DOHH2 (cell line): Measurements from ENCODE around the gene LRRC23.

Experiments used
- H3F3A ChIP-seq: fragments of 200-600 bp; sonication (generic), shearing (Covaris generic); 2 replicates; pipeline ENCODE4 v1.6.0; 2016; ENCODE audit warnings: antibody characterized with exemption, mild to moderate bottlenecking; ENCODE audit not compliant: control insufficient read depth, insufficient read depth
- H3K27ac ChIP-seq: fragments of 200-600 bp; sonication (generic); 2 replicates; pipeline ENCODE4 v1.5.1; 2014; ENCODE audit warnings: low read depth, mild to moderate bottlenecking, low read length, moderate library complexity
- H3K27me3 ChIP-seq: fragments of 200-600 bp; sonication (generic); 2 replicates; pipeline ENCODE4 v1.6.1; 2014; ENCODE audit warnings: mild to moderate bottlenecking, low read length, mixed read lengths; ENCODE audit not compliant: control insufficient read depth
- H3K36me3 ChIP-seq: fragments of 200-600 bp; sonication (generic); 2 replicates; pipeline ENCODE4 v1.6.1; 2014; ENCODE audit warnings: mild to moderate bottlenecking, low read length, moderate library complexity, mixed read lengths; ENCODE audit not compliant: control insufficient read depth
- H3K4me1 ChIP-seq: fragments of 200-600 bp; sonication (generic); 2 replicates; pipeline ENCODE4 v1.6.1; 2014; ENCODE audit warnings: mild to moderate bottlenecking, low read length, mixed read lengths; ENCODE audit not compliant: control insufficient read depth
- H3K4me2 ChIP-seq: fragments of 200-600 bp; sonication (generic); 2 replicates; pipeline ENCODE4 v1.6.0; 2014; ENCODE audit warnings: mild to moderate bottlenecking, low read length, moderate library complexity
- H3K4me3 ChIP-seq: fragments of 200-600 bp; sonication (generic); 2 replicates; pipeline ENCODE4 v1.5.1; 2014; ENCODE audit warnings: mild to moderate bottlenecking, low read length, mixed read lengths
- H3K79me2 ChIP-seq: fragments of 200-600 bp; sonication (generic); 2 replicates; pipeline ENCODE4 v1.6.1; 2014; ENCODE audit warnings: mild to moderate bottlenecking, low read length, mixed read lengths; ENCODE audit not compliant: control insufficient read depth
- H3K9me2 ChIP-seq: fragments of 200-600 bp; sonication (generic); replicated peaks from 2 replicates; pipeline ENCODE4 v1.6.1; 2014; ENCODE audit warnings: mild to moderate bottlenecking, low read length, mixed read lengths; ENCODE audit not compliant: control insufficient read depth
- H3K9me3 ChIP-seq: fragments of 200-600 bp; sonication (generic); 2 replicates; pipeline ENCODE4 v1.6.1; 2014; ENCODE audit warnings: antibody characterized with exemption, low read length, mixed read lengths; ENCODE audit not compliant: control insufficient read depth, insufficient read depth
- H4K20me1 ChIP-seq: fragments of 200-600 bp; sonication (generic); 2 replicates; pipeline ENCODE4 v1.6.0; 2014; ENCODE audit warnings: low read depth, mild to moderate bottlenecking, antibody characterized with exemption, low read length, moderate library complexity; ENCODE audit not compliant: control insufficient read depth, insufficient read depth
- EZH2phosphoT487 ChIP-seq: fragments of 200-600 bp; sonication (generic); IDR thresholded peaks from 2 replicates; pipeline ENCODE4 v1.6.1; 2017; ENCODE audit warnings: borderline replicate concordance, mild to moderate bottlenecking, antibody characterized with exemption, low read length, moderate library complexity, mixed read lengths
- TF ChIP-seq, protein P1 (sequence below): fragments of 200-600 bp; sonication (generic); IDR thresholded peaks from one replicate; pipeline ENCODE4 v1.5.1; 2014; ENCODE audit warnings: antibody characterized with exemption, mild to moderate bottlenecking, low read depth, low read length; ENCODE audit not compliant: poor library complexity, severe bottlenecking

LRRC23 gene

DNA sequence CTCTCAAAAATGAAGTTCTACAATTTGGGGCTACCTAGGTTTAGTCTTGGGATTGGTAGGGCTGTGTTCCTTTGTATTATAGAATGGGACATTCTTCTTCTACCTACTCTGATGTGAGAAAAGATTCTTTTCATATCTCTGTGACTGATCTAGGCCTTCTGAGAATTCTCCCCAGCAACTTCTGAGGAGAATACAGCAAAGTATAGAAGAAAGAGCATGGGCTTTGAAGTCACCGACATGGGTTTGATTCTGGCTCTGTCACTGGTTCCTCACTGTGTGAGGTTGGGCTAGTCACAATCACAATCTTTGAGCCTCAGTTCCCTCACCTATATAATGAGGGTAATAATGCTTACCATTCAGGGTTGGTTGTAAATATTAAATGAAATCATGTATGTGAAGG is 28.1 kb downstream of the LRRC23 start:
- peaks cover 14% of the 10 kb centered on the region for H3K79me2 ChIP-seq

DNA sequence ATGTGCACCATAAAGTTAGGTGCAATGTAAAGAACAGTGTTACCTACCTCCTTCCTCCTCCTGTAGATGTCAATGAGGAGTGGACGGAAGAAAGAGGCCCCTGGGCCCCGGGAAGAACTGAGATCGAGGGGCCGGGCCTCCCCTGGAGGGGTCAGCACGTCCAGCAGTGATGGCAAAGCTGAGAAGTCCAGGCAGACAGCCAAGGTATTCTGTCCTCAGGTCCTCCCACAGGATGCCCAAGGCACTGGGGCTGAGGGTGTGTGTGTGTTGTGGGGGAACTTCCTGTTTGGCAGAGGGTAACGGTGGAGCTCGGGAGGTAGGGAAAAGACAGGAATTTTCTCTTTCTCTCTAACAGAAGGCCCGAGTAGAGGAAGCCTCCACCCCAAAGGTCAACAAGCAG is 29.5 kb downstream of the LRRC23 start:
- Histone ChIP-seq H3K79me2 (peaks cover 14% of the 10 kb centered on the region), H3K36me3 (peaks cover 2% of the 10 kb centered on the region), H3K9me3 (no peaks in the 10 kb centered on the region), H3K4me3 (no peak overlapping the region), H3K4me2 (no peak overlapping the region), H3K27ac (no peak overlapping the region), H3K27me3 (peaks cover 12% of the 10 kb centered on the region), H3K9me2 (no peaks in the 10 kb centered on the region), H4K20me1 (no peaks in the 10 kb centered on the region), H3F3A (peaks cover 5% of the 10 kb centered on the region; the same call in 1 of the 2 replicates), H3K4me1 (peaks cover 18% of the 10 kb centered on the region)
- TF ChIP-seq EZH2phosphoT487, result no peak
- TF ChIP-seq, protein P1, sequence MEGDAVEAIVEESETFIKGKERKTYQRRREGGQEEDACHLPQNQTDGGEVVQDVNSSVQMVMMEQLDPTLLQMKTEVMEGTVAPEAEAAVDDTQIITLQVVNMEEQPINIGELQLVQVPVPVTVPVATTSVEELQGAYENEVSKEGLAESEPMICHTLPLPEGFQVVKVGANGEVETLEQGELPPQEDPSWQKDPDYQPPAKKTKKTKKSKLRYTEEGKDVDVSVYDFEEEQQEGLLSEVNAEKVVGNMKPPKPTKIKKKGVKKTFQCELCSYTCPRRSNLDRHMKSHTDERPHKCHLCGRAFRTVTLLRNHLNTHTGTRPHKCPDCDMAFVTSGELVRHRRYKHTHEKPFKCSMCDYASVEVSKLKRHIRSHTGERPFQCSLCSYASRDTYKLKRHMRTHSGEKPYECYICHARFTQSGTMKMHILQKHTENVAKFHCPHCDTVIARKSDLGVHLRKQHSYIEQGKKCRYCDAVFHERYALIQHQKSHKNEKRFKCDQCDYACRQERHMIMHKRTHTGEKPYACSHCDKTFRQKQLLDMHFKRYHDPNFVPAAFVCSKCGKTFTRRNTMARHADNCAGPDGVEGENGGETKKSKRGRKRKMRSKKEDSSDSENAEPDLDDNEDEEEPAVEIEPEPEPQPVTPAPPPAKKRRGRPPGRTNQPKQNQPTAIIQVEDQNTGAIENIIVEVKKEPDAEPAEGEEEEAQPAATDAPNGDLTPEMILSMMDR, result no peak

More for the DNA sequence above, 28.1 kb downstream of the LRRC23 start:
- Histone ChIP-seq H3F3A (peaks cover 5% of the 10 kb centered on the region; the same call in 1 of the 2 replicates), H3K27me3 (peaks cover 20% of the 10 kb centered on the region), H4K20me1 (no peaks in the 10 kb centered on the region), H3K4me2 (no peak overlapping the region), H3K4me3 (no peak overlapping the region), H3K9me3 (no peaks in the 10 kb centered on the region), H3K27ac (no peak overlapping the region), H3K4me1 (peaks cover 12% of the 10 kb centered on the region), H3K9me2 (no peaks in the 10 kb centered on the region), H3K36me3 (peaks cover 2% of the 10 kb centered on the region)
- TF ChIP-seq, protein P1, result no peak
- TF ChIP-seq EZH2phosphoT487, result no peak

DNA sequence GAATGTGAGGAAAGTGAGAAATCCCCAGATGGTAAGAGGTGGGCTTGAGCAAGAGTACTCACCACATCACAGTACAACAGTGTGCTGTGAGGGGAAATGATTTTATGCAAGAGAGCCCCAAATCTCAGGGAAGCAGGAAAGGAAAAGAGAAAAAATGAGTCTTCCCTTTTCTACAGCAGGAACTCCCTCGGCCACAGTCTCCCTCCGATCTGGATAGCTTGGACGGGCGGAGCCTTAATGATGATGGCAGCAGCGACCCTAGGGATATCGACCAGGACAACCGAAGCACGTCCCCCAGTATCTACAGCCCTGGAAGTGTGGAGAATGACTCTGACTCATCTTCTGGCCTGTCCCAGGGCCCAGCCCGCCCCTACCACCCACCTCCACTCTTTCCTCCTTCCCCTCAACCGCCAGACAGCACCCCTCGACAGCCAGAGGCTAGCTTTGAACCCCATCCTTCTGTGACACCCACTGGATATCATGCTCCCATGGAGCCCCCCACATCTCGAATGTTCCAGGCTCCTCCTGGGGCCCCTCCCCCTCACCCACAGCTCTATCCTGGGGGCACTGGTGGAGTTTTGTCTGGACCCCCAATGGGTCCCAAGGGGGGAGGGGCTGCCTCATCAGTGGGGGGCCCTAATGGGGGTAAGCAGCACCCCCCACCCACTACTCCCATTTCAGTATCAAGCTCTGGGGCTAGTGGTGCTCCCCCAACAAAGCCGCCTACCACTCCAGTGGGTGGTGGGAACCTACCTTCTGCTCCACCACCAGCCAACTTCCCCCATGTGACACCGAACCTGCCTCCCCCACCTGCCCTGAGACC is 31.0 kb downstream of the LRRC23 start:
- Histone ChIP-seq H3K4me1 (peaks cover 18% of the 10 kb centered on the region), H3K9me2 (no peaks in the 10 kb centered on the region), H3K27me3 (no peaks in the 10 kb centered on the region), H3K4me2 (peak overlapping the region; percentile 96), H3K4me3 (peak overlapping the region; percentile 88), H4K20me1 (no peaks in the 10 kb centered on the region), H3K36me3 (peaks cover 2% of the 10 kb centered on the region), H3K79me2 (peaks cover 14% of the 10 kb centered on the region), H3F3A (peaks cover 5% of the 10 kb centered on the region; the same call in 1 of the 2 replicates), H3K9me3 (no peaks in the 10 kb centered on the region), H3K27ac (no peak overlapping the region)
- TF ChIP-seq, protein P1, result no peak
- no peak for TF ChIP-seq EZH2phosphoT487
